CD4-positive, alpha-beta T cell treated with Interleukin-12 subunit alpha and Interleukin-12 subunit beta, for 1 hour (primary cell): Measurements from ENCODE around the gene CFL1.

Experiments used
- DNase-seq: peaks from one replicate; pipeline ENCODE4 v3.0.0-alpha.2; 2020

The CFL1 gene

DNA sequence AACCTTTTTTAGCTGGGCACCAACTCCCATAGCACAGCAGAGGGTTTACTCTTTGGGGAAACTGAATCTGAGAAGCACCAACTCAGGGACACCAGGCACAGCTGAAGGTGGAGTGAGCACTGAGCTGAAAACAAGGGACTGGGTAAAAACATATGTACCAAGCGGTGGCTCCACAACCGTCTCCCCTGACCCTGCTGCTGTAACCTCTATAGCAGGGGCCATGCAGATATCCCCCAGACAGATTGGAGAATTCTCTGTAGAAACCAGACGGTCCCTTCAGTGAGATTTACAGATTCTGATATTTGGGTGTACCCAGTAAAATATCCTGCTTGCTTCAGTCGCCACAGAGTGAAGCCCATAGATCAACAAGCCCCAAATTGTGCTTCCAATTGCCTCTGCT lies 28.5 kb downstream of the CFL1 start:
- DNase-seq = no peak

GRCh38 chr11:65826984-65827735 lies 30.8 kb downstream of the CFL1 start:
- DNase-seq = no peak

DNA sequence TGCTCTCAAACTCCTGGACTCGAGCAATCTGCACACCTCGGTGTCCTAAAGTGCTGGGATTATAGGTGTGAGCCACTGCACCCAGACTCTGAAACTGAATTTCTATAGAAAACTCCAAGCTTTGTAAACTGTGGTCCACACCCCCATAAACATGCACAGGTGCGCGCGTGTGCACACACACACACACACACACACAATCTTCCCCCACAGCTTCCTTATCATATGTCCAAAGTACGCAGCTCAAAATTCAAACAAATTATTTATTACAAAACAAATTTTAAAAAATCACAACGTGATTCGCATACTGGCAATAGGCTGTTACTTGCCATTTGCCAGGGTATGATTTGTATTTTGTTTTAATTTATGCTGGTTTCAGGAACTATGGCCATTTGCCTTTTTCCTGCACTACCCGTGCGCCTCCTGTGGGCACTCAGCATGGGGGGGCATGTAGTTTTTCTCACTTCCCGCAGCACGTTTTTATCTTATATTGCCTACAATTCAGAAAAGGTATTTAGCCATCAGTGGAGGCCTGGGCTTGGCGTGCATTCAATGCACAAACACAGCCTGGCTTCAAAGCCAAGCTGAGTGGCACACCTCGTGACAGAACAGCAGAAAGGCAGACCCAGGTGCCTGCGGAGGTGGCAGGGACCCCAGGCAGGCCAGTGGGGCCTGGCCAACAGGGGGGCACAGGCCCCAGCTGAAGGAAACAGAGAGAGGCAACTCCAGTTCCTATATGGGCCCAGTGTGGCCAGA lies 35.0 kb downstream of the CFL1 start:
- no peak for DNase-seq

- no peak for DNase-seq
Measured at GRCh38 chr11:65821107-65821506, 36.9 kb downstream of the CFL1 start.

DNA sequence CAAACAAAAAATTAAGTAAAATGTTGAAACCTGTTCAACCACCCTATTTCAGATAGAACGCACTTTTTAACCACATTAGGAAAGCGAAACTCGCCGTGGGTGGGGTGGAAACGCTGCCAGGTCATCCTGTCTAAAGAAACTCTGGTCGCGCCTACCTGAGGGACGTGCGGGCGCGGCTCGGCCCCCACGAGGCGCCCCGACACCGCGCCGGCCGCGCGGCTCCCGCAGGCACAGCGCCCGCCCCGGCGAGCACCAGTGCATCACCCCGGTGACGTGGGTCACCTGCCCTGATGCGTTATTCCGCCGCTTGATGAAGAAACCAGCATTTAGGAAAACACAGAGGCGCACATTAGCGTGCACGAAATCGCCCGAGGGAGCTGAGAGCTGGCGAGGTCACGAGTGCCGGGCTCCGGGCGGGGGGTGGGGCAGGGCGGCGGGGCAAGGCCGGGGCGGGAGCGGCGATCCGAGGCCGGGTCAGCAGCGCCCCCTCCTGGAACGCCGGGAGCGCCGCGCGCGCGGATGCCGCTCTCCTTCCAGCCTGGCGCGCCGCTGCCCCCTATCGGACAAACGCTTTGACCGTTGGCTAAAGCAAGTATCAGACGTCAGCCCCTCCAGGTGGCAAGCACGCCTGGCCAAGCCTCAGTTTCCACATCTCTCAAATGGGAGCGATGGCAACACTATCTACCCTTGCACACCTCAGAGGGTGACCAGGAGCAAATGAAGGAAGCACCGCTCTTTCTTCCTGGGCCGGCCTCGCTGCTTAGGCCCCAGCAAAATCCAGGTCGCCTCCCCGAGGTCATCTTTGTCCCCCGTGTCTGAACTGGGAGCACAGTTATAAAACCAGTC lies 39.9 kb downstream of the CFL1 start:
- DNase-seq = peak; percentile 93

DNA sequence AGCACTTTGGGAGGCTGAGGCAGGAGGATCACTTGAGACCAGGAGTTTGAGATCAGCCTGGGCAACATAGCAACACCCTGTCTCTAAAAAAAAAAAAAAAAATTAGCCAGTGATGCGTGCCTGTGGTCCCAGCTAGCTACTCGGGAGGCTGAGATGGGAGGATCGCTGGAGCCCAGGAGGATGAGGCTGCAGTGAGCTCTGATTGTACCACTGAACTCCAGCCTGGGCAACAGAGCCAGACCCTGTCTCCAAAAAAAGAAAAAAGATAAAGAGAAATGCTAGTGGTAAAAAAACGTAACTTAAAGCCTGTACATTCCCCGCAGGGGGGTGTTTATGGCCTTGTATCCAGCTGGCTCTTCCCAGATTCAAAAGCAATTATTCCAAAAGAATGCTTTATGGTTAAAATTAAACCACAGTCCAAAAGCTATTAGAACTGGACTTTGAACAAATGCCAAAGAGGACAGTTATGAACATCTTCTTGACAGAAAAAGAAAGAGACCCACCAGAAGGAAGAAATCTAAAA lies 40.6 kb downstream of the CFL1 start:
- DNase-seq = no peak

GRCh38 chr11:65816696-65817095 lies 41.3 kb downstream of the CFL1 start:
- no peak for DNase-seq

DNA sequence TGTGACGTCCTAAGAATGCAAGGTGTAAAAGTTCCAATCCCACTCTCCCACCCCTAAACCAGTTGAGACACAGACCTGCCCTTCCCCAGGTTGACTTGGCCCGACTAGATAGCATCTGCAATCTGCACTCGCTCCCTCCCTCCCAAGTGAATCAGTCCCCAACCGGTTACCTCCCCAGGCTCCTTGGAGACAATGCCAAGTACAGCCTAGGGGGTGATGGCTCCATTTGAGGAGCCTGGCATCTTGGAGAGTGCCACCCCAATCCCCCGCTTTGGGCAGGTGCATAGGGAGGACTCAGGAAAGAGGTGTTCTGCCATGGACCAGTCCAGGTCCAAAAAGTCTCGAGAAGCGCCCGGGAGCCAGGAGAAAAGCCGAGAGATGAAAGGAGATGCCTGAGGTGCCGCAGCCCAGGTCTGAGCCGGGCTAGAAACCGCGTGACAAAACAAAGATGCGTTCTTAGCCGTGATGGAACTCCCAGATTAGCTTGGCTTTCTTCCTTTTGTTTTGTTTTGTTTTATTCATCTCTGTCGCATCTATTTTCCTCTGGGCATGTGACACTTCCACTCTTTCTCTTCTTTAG lies 42.9 kb downstream of the CFL1 start:
- no peak for DNase-seq

DNA sequence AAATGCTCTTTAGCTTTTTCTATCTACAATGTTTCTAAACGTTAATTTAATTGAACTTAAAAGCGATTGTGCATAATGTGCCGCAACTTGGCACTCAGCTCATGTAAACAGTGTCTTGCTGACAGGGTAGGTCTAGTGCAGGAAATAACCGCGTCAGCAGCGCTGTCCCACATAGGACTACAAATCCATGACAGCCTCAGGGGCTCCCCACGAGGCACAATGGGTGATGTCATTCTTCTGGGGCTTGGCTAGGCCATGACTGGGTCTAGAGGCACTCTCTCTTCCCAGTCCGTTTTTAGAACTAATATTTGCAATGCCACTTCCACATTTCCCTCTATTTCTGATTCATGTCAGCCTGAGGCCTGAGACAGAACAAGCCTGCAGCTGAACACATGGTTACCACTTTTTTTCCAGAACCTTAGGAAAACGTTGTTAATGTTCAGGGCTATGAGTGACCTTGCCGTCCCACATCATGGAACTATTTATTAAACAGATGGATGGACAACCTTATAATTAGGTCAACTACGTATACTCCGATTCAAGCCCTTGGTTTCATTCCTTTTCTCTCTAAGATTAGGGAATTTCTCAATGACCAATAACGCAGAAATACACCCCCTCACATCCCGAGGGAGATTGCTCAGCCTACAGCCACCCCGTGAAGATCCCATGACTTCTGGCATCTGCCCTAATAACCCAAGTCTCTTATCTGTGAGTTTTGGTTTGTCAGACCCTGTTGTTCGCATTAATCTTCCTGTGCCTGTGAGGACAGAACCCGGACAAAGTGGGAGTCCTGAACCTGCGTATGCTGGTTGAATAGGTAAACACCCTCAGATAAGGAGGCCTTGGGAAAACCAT lies 43.6 kb downstream of the CFL1 start:
- peak; percentile 7 for DNase-seq

GRCh38 chr11:65811764-65812475 lies 46.1 kb downstream of the CFL1 start:
- DNase-seq = no peak

GRCh38 chr11:65810046-65810868 lies 47.7 kb downstream of the CFL1 start:
- peak; percentile 36 for DNase-seq

- no peak for DNase-seq
Measured at GRCh38 chr11:65809496-65809895, 48.5 kb downstream of the CFL1 start.

- no peak for DNase-seq
Measured at GRCh38 chr11:65808744-65809341, 49.1 kb downstream of the CFL1 start.

- no peak for DNase-seq
Measured at GRCh38 chr11:65806979-65807378, 51.0 kb downstream of the CFL1 start.
